Mesothelial cell of epicardium (in vitro differentiated cells): ENCODE data around the gene BRF1. TPM values are rescaled to one million over a fixed set of nuclear protein-coding genes. Genes with fewer than 3 reads are reported as not detected.

ENCODE experiments used
- DNase-seq, 2 experiments: peaks; one replicate each; pipeline ENCODE4 v3.0.0; 2021; ENCODE audit warnings: low spot score in 2 of 2; ENCODE audit not compliant: unreplicated experiment in 2 of 2
- H3K27ac Mint-ChIP-seq: 2 replicates; pipeline ENCODE4 v1.8.0; 2021; ENCODE audit warnings: mixed read lengths
- H3K27me3 Mint-ChIP-seq: 2 replicates; pipeline ENCODE4 v1.8.0; 2021; ENCODE audit warnings: low read depth, mixed read lengths
- H3K36me3 Mint-ChIP-seq: 2 replicates; pipeline ENCODE4 v1.8.0; 2021; ENCODE audit warnings: mixed read lengths
- H3K4me1 Mint-ChIP-seq: 2 replicates; pipeline ENCODE4 v1.8.0; 2021; ENCODE audit warnings: mixed read lengths
- H3K4me3 Mint-ChIP-seq: 2 replicates; pipeline ENCODE4 v1.8.0; 2021; ENCODE audit warnings: mild to moderate bottlenecking, moderate library complexity, mixed read lengths
- H3K9me3 Mint-ChIP-seq: 2 replicates; pipeline ENCODE4 v1.8.0; 2021; ENCODE audit warnings: mixed read lengths
- CTCF ChIP-seq: fragments of 200-600 bp; sonication (generic); IDR thresholded peaks from one replicate; pipeline ENCODE4 v1.5.0; 2021; ENCODE audit warnings: antibody characterized with exemption; ENCODE audit not compliant: unreplicated experiment
- total RNA-seq: library from RNA; stranded (reverse); gene quantifications from 3 replicates; pipeline ENCODE4 v1.2.1, GENCODE V29; 2021

The BRF1 gene
- total RNA-seq, 1 donor from 2014 or later, result 78.6 TPM

- Mint-ChIP-seq H3K27me3 (no peaks in the 10 kb centered on the region), H3K4me1 (peaks cover 26% of the 10 kb centered on the region), H3K36me3 (peaks cover 3% of the 10 kb centered on the region), H3K4me3 (no peak overlapping the region), H3K9me3 (no peaks in the 10 kb centered on the region), H3K27ac (peak overlapping the region; percentile 73)
- no peak for DNase-seq
- no peak for TF ChIP-seq CTCF
Measured at GRCh38 chr14:105275267-105275946, 25.4 kb downstream of the BRF1 start.

- Mint-ChIP-seq H3K36me3 (peaks cover 3% of the 10 kb centered on the region), H3K27me3 (no peaks in the 10 kb centered on the region), H3K9me3 (no peaks in the 10 kb centered on the region), H3K27ac (peak overlapping the region; percentile 30), H3K4me3 (no peak overlapping the region), H3K4me1 (peaks cover 26% of the 10 kb centered on the region)
- no peak for TF ChIP-seq CTCF
- no peak for DNase-seq
Measured at GRCh38 chr14:105274637-105275036, 26.2 kb downstream of the BRF1 start.

GRCh38 chr14:105273062-105273461, 27.7 kb downstream of the BRF1 start:
- Mint-ChIP-seq H3K27ac (peak overlapping the region; percentile 72), H3K9me3 (no peaks in the 10 kb centered on the region), H3K4me1 (peaks cover 26% of the 10 kb centered on the region), H3K36me3 (peaks cover 8% of the 10 kb centered on the region), H3K27me3 (no peaks in the 10 kb centered on the region), H3K4me3 (no peak overlapping the region)
- TF ChIP-seq CTCF, result no peak
- no peak for DNase-seq

- no peak for DNase-seq
- H3K27ac Mint-ChIP-seq, result peak overlapping the region; percentile 72
- H3K4me1 Mint-ChIP-seq, result peaks cover 23% of the 10 kb centered on the region
Measured at GRCh38 chr14:105272623-105273022, 28.2 kb downstream of the BRF1 start.

GRCh38 chr14:105271224-105271890, 29.4 kb downstream of the BRF1 start:
- Mint-ChIP-seq H3K27me3 (no peaks in the 10 kb centered on the region), H3K4me3 (no peak overlapping the region), H3K36me3 (peaks cover 10% of the 10 kb centered on the region), H3K9me3 (no peaks in the 10 kb centered on the region), H3K27ac (no peak overlapping the region), H3K4me1 (peaks cover 23% of the 10 kb centered on the region)
- no peak for DNase-seq
- TF ChIP-seq CTCF, result no peak

More at GRCh38 chr14:105272623-105273022, 28.2 kb downstream of the BRF1 start:
- no peaks in the 10 kb centered on the region for H3K27me3 Mint-ChIP-seq
- H3K36me3 Mint-ChIP-seq, result peaks cover 8% of the 10 kb centered on the region
- H3K4me3 Mint-ChIP-seq, result no peak overlapping the region
- no peak for TF ChIP-seq CTCF
- no peaks in the 10 kb centered on the region for H3K9me3 Mint-ChIP-seq
